GM12873 (cell line): Measurements from ENCODE around the gene MIEF1.

Experiments used
- TF ChIP-seq, protein P1 (sequence below): IDR thresholded peaks from 2 replicates; pipeline ENCODE4 v1.5.1; 2012; ENCODE audit warnings: low read depth, mild to moderate bottlenecking, moderate library complexity, low read length, control low read depth; ENCODE audit not compliant: insufficient read depth; ENCODE audit errors: missing control alignments

The MIEF1 gene

DNA sequence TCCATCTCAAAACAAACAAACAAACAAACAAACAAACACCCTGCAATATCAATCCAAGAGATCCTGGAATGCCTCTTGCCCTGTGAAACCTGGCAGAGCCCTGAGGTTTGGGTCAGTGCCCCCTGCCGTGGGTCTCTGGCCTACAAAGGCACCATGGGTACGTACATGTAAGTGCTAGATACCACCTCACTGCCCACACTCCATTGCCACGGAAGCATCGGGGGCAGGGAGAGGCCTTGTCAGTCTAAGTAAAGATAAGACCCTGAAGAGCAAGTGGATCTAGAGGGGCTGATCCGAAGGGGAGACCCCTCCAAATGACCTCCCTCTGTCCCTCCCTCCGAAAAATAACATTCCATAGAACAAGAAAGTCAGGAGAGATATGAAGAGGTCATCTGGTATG, 2.0 kb upstream of the MIEF1 start:
- TF ChIP-seq, protein P1, sequence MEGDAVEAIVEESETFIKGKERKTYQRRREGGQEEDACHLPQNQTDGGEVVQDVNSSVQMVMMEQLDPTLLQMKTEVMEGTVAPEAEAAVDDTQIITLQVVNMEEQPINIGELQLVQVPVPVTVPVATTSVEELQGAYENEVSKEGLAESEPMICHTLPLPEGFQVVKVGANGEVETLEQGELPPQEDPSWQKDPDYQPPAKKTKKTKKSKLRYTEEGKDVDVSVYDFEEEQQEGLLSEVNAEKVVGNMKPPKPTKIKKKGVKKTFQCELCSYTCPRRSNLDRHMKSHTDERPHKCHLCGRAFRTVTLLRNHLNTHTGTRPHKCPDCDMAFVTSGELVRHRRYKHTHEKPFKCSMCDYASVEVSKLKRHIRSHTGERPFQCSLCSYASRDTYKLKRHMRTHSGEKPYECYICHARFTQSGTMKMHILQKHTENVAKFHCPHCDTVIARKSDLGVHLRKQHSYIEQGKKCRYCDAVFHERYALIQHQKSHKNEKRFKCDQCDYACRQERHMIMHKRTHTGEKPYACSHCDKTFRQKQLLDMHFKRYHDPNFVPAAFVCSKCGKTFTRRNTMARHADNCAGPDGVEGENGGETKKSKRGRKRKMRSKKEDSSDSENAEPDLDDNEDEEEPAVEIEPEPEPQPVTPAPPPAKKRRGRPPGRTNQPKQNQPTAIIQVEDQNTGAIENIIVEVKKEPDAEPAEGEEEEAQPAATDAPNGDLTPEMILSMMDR, result no peak

GRCh38 chr22:39501644-39502108, 414 bp upstream of the MIEF1 start:
- TF ChIP-seq, protein P1, result no peak

DNA sequence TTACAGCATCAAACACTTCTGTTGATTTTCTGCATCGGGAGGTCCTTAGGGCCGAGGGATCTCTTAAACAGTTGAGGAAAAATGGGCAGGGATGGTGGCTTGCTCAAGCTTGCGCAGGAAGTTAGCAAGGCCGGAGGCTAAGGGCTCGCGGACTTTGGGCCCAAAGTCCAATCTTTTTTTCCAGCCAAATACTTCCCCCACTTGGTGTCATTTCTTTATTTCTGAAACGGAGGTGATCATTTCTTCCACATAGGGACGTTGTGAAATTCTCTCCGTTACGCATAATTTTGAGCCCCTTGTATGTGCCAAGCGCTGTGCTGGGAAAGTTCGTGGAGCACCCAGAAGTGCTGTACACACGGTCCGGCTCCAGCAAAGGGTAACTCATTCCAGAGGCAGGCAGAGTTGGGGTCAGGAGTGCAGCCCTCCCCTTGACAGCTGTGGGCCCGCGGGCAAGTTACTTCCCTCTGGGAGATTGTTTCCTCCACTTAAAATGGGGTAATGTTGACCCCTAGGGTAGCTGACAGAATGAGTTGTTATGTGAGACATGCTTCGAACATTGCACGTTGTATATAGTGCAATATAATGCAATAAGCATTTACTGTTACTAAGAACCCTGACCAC, 809 bp downstream of the MIEF1 start:
- TF ChIP-seq, protein P1, result no peak

DNA sequence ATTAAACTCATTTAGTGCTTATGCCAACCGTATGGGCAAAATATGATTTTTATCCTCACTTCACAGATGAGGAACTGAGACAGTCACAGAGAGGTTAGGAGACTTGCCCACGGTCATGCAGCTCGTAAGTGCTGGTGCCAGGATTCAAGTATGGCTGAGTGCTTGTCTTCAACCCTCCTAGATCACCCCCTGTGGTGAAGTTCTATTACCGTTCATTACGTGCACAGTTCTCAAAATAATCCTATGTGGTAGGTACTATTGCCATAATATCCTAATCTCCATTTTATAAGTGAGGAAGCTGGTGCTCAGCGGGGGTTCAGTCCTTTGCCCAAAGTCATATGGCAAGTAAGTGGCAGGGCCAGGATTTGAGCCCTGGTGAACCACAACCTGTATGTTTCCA, 1.5 kb downstream of the MIEF1 start:
- TF ChIP-seq, protein P1, result peak; percentile 27

GRCh38 chr22:39504071-39504470, 2.0 kb downstream of the MIEF1 start:
- TF ChIP-seq, protein P1, result no peak

DNA sequence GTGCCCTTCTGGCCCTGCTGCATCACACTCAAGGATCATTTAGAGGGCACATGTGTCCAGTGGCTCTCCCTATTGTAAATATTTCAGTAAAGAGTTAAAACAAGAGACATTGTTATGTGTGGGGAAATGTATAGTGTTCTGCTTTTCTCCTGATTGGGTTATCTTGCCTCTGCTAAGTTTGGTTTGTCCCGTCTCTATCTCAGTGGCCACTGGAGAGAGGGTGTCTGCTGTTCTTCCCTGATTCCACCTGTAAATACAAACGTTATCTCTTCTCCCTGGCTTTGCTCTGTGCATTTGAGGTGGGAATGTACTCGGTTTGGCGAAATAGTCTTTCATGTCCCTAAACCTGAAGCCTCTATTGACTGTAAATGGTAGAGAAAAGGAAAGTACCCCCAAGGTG, 6.3 kb downstream of the MIEF1 start:
- TF ChIP-seq, protein P1, result no peak

DNA sequence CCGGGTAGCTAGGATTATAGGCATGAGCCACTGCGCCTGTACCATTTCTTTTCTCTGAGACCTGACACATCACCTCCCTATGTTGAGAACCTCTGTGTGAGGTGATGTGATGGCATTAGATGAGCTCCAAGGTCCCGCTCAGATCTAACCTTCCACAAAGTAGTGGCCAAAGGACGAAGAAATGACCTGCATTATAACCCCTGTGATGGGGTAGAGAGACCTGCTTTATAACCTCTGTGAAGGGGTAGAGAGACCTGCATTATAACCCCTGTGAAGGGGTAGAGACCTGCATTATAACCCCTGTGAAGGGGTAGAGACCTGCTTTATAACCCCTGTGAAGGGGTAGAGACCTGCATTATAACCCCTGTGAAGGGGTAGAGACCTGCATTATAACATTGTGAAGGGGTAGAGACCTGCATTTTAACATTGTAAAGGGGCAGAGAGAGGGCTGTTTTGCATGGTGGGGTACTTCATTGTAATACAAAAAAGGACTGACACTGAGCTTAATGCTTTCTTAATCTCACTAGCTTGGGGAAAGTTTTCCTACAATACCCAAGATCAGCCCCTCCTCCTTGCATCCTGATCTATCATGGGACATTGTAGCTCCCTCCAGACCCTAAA, 8.5 kb downstream of the MIEF1 start:
- TF ChIP-seq, protein P1, result no peak
